ENCODE measurements around the gene FAM227B. TPM values are rescaled to one million over a fixed set of nuclear protein-coding genes. Genes with fewer than 3 reads are reported as not detected.

Gene FAM227B
- total RNA-seq, 1 donor from 2014 or later = 25.1 TPM

GRCh38 chr15:49628379-49628778 is 7.8 kb upstream of the FAM227B start:
- no peaks in the 10 kb centered on the region for H3K27me3 Mint-ChIP-seq (ENCODE audit: insufficient read depth, low read depth)
- no peak overlapping the region for H3K27ac ChIP-seq
- peaks cover 22% of the 10 kb centered on the region for H3K36me3 Mint-ChIP-seq
- H3K27ac Mint-ChIP-seq = no peak overlapping the region
- no peak overlapping the region for H3K9ac ChIP-seq
- H3F3A ChIP-seq (ENCODE audit: low read depth) = no peaks in the 10 kb centered on the region
- peaks cover 3% of the 10 kb centered on the region for H3K9me3 Mint-ChIP-seq
- no peaks in the 10 kb centered on the region for H3K36me3 ChIP-seq
- H3K79me2 ChIP-seq (ENCODE audit: low read depth) = peaks cover 69% of the 10 kb centered on the region
- H3K9me3 ChIP-seq (ENCODE audit: low read depth) = no peaks in the 10 kb centered on the region
- no peaks in the 10 kb centered on the region for H4K20me1 ChIP-seq (ENCODE audit: low read depth)
- no peaks in the 10 kb centered on the region for H3K27me3 ChIP-seq
- peaks cover 23% of the 10 kb centered on the region for H3K4me1 ChIP-seq
- DNase-seq (ENCODE audit: low spot score) = no peak
- H3K4me3 Mint-ChIP-seq = no peak overlapping the region
- H3K4me1 Mint-ChIP-seq = peaks cover 1% of the 10 kb centered on the region
- H2AFZ ChIP-seq (replicated peaks) = no peak overlapping the region
- H3K4me2 ChIP-seq = no peak overlapping the region
- TF ChIP-seq EZH2phosphoT487 (IDR thresholded peaks at IDR 0.05) (no peak), EZH2 (IDR thresholded peaks at IDR 0.05) (no peak), CTCF (IDR thresholded peaks at IDR 0.05) (no peak)
- H3K4me3 ChIP-seq = no peak overlapping the region

- Histone ChIP-seq H3K36me3 (no peaks in the 10 kb centered on the region), H3K9me3 (ENCODE audit: low read depth) (no peaks in the 10 kb centered on the region), H3K4me2 (no peak overlapping the region), H3K4me1 (peaks cover 25% of the 10 kb centered on the region), H2AFZ (replicated peaks) (no peak overlapping the region), H3K4me3 (no peak overlapping the region), H3K27me3 (no peaks in the 10 kb centered on the region), H3K27ac (no peak overlapping the region), H3K79me2 (ENCODE audit: low read depth) (peaks cover 76% of the 10 kb centered on the region), H3F3A (ENCODE audit: low read depth) (no peaks in the 10 kb centered on the region), H4K20me1 (ENCODE audit: low read depth) (no peaks in the 10 kb centered on the region), H3K9ac (no peak overlapping the region)
- Mint-ChIP-seq H3K4me3 (no peak overlapping the region), H3K9me3 (peaks cover 3% of the 10 kb centered on the region), H3K36me3 (peaks cover 23% of the 10 kb centered on the region), H3K27me3 (ENCODE audit: insufficient read depth, low read depth) (no peaks in the 10 kb centered on the region), H3K27ac (no peak overlapping the region), H3K4me1 (peaks cover 7% of the 10 kb centered on the region)
- DNase-seq (ENCODE audit: low spot score) = no peak
- TF ChIP-seq EZH2 (IDR thresholded peaks at IDR 0.05) (no peak), CTCF (IDR thresholded peaks at IDR 0.05) (no peak), EZH2phosphoT487 (IDR thresholded peaks at IDR 0.05) (no peak)
Observed at GRCh38 chr15:49627407-49627877, 6.8 kb upstream of the FAM227B start.

- Mint-ChIP-seq H3K27ac (no peak overlapping the region), H3K27me3 (ENCODE audit: insufficient read depth, low read depth) (no peaks in the 10 kb centered on the region), H3K4me1 (peaks cover 14% of the 10 kb centered on the region), H3K36me3 (peaks cover 22% of the 10 kb centered on the region), H3K9me3 (peaks cover 3% of the 10 kb centered on the region), H3K4me3 (no peak overlapping the region)
- no peaks in the 10 kb centered on the region for H3K27me3 ChIP-seq
- peak overlapping the region; percentile 34 for H3K4me2 ChIP-seq
- H4K20me1 ChIP-seq (ENCODE audit: low read depth) = no peaks in the 10 kb centered on the region
- H3K27ac ChIP-seq = peak overlapping the region; percentile 31
- no peaks in the 10 kb centered on the region for H3K9me3 ChIP-seq (ENCODE audit: low read depth)
- H2AFZ ChIP-seq (replicated peaks) = no peak overlapping the region
- DNase-seq (ENCODE audit: low spot score) = peak; percentile 8
- TF ChIP-seq EZH2 (IDR thresholded peaks at IDR 0.05) = no peak
- no peak overlapping the region for H3K4me3 ChIP-seq
- no peaks in the 10 kb centered on the region for H3K36me3 ChIP-seq
- no peak overlapping the region for H3K9ac ChIP-seq
- H3F3A ChIP-seq (ENCODE audit: low read depth) = no peaks in the 10 kb centered on the region
- peaks cover 33% of the 10 kb centered on the region for H3K4me1 ChIP-seq
- H3K79me2 ChIP-seq (ENCODE audit: low read depth) = peaks cover 84% of the 10 kb centered on the region
Observed at GRCh38 chr15:49625460-49626036, 4.9 kb upstream of the FAM227B start.

- no peak for DNase-seq (ENCODE audit: low spot score)
- no peaks in the 10 kb centered on the region for H3K27me3 Mint-ChIP-seq (ENCODE audit: insufficient read depth, low read depth)
- no peaks in the 10 kb centered on the region for H3K36me3 ChIP-seq
- H3K9me3 ChIP-seq (ENCODE audit: low read depth) = no peaks in the 10 kb centered on the region
- TF ChIP-seq EZH2 (IDR thresholded peaks at IDR 0.05) (no peak), CTCF (IDR thresholded peaks at IDR 0.05) (no peak), EZH2phosphoT487 (IDR thresholded peaks at IDR 0.05) (no peak)
- no peaks in the 10 kb centered on the region for H3K27me3 ChIP-seq
- no peaks in the 10 kb centered on the region for H3F3A ChIP-seq (ENCODE audit: low read depth)
- no peak overlapping the region for H3K9ac ChIP-seq
- no peaks in the 10 kb centered on the region for H4K20me1 ChIP-seq (ENCODE audit: low read depth)
- H3K79me2 ChIP-seq (ENCODE audit: low read depth) = peaks cover 77% of the 10 kb centered on the region
- peaks cover 20% of the 10 kb centered on the region for H3K36me3 Mint-ChIP-seq
- no peak overlapping the region for H3K27ac ChIP-seq
- peak overlapping the region; percentile 41 for H3K4me2 ChIP-seq
- H3K4me1 Mint-ChIP-seq = peaks cover 18% of the 10 kb centered on the region
- peaks cover 38% of the 10 kb centered on the region for H3K4me1 ChIP-seq
- H2AFZ ChIP-seq (replicated peaks) = no peak overlapping the region
- H3K4me3 ChIP-seq = no peak overlapping the region
- no peak overlapping the region for H3K4me3 Mint-ChIP-seq
- H3K9me3 Mint-ChIP-seq = peaks cover 3% of the 10 kb centered on the region
- H3K27ac Mint-ChIP-seq = no peak overlapping the region
Observed at GRCh38 chr15:49624056-49624455, 3.4 kb upstream of the FAM227B start.
